GM06990 (cell line): Measurements from ENCODE around the gene AKAP1.

Experiments used
- DNase-seq: peaks from one replicate; pipeline ENCODE4 v3.0.0-alpha.2; 2011; ENCODE audit not compliant: insufficient read length; ENCODE audit errors: extremely low read depth
- H3K27me3 ChIP-seq: replicated peaks from 2 replicates; pipeline ENCODE4 v1.6.0; 2011; ENCODE audit warnings: low read length; ENCODE audit not compliant: control insufficient read depth, insufficient read depth
- H3K36me3 ChIP-seq: 2 replicates; pipeline ENCODE4 v1.5.1; 2011; ENCODE audit warnings: low read length; ENCODE audit not compliant: control insufficient read depth, insufficient read depth
- H3K4me3 ChIP-seq: replicated peaks from 2 replicates; pipeline ENCODE4 v1.5.1; 2011; ENCODE audit warnings: low read depth, mild to moderate bottlenecking, control low read depth, low read length
- TF ChIP-seq, protein P1 (sequence below): IDR thresholded peaks from 2 replicates; pipeline ENCODE4 v1.5.1; 2011; ENCODE audit warnings: low read length, control low read depth, mild to moderate bottlenecking, inconsistent platforms; ENCODE audit not compliant: insufficient read depth, poor library complexity, severe bottlenecking

Gene AKAP1

DNA sequence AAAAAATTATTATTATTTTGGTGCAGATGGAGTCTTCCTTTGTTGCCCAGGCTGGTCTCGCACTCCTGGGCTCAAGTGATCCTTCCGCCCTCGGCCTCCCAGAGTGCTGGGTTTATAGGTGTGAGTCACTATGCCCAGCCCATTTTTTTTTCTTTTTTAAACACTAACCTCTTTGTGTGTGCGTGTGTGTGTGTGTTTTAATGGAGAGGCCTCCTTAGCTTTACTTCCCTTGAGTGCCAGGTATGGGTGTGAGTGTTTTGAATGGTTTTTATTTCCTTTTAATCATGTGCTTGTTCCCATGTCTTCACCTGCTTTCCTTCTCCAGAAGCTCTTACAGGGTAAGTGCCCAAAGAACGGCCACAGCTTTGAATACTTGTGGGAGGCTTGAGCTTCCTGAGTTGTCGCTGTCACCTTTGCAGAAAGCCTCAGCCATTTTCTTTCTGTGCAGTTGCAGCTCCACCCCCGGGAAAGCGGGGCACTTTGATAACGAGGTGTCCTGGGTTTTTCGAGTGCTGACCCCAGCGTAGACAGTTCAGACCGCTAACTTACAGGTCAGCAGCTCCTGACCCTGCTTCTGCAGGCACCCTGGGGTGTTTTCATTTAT lies 22.6 kb downstream of the AKAP1 start:
- DNase-seq, result no peak
- TF ChIP-seq, protein P1, sequence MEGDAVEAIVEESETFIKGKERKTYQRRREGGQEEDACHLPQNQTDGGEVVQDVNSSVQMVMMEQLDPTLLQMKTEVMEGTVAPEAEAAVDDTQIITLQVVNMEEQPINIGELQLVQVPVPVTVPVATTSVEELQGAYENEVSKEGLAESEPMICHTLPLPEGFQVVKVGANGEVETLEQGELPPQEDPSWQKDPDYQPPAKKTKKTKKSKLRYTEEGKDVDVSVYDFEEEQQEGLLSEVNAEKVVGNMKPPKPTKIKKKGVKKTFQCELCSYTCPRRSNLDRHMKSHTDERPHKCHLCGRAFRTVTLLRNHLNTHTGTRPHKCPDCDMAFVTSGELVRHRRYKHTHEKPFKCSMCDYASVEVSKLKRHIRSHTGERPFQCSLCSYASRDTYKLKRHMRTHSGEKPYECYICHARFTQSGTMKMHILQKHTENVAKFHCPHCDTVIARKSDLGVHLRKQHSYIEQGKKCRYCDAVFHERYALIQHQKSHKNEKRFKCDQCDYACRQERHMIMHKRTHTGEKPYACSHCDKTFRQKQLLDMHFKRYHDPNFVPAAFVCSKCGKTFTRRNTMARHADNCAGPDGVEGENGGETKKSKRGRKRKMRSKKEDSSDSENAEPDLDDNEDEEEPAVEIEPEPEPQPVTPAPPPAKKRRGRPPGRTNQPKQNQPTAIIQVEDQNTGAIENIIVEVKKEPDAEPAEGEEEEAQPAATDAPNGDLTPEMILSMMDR, result no peak
- H3K4me3 ChIP-seq, result no peak overlapping the region
- H3K36me3 ChIP-seq, result peaks cover 11% of the 10 kb centered on the region
- H3K27me3 ChIP-seq, result no peaks in the 10 kb centered on the region

DNA sequence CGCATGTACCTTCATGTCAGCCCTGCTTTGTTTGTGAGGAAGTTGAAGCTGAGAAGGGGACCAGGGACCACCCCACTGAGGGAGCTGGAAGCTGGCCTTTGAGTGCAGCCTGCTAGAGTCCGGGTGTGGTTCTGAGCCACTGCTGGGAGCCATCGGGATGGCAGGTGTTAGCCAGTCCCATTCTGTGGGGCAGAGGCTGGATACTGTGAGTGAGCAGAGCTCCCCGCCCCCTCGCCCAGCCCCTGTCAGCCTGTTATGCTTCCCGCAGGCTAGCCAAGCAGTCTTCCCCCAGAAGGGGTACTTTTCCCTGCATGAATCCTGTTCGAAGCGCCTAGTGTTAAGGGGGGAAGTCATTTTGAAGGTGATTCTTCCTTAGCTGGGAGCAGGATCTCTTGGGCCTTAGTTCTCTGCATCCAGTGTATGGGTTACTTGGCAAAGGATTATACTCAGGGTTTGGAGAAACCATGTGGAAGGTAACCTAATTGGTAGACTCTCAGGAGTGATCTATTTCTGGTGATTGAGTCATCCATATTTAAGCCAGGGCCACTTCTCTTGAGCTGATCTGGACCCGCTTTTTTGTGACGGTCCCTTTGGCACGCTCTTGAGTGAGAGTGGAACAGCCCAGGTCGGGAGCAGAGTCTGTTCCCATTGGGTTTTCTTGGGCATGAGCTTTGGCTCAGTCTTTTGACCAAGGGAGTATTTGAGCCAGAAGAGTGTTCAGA lies 23.8 kb downstream of the AKAP1 start:
- Histone ChIP-seq H3K4me3 (no peak overlapping the region), H3K36me3 (peaks cover 16% of the 10 kb centered on the region), H3K27me3 (no peaks in the 10 kb centered on the region)
- DNase-seq, result no peak
- TF ChIP-seq, protein P1, result no peak

DNA sequence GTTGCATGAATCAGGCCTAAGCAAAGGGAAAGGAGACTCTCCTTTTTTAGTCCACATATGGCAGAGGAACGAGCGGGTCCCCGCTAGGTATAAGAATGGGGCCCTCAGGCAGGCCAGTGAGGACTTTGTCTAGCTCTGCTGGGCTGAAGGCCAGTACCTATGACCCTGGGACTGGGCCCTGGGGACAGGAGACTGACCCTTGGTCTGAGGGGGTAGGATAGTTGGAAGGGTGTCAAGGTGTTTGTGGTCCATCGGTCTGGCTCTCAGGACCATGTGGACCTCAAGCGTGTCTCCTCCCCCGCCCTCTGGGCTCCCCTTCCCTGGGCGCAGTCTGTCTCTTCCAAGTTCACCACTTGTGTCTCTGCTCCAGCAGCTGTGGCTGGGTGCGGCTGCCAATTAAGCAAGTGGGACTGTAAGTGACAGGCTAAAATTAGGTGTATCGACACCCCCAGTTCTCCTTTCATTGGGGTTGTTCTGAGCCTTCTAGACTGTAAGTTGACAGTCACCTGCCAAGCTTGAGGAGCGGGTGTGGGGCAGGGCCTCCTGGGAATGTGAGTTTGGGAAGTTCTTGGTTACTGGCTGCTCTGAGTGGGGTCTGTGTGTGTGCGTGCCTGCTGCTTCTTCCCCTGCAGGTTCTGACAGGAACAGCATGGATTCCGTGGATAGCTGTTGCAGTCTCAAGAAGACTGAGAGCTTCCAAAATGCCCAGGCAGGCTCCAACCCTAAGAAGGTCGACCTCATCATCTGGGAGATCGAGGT lies 24.5 kb downstream of the AKAP1 start:
- H3K27me3 ChIP-seq, result no peaks in the 10 kb centered on the region
- H3K4me3 ChIP-seq, result no peak overlapping the region
- H3K36me3 ChIP-seq, result peaks cover 20% of the 10 kb centered on the region
- TF ChIP-seq, protein P1, result no peak
- no peak for DNase-seq

DNA sequence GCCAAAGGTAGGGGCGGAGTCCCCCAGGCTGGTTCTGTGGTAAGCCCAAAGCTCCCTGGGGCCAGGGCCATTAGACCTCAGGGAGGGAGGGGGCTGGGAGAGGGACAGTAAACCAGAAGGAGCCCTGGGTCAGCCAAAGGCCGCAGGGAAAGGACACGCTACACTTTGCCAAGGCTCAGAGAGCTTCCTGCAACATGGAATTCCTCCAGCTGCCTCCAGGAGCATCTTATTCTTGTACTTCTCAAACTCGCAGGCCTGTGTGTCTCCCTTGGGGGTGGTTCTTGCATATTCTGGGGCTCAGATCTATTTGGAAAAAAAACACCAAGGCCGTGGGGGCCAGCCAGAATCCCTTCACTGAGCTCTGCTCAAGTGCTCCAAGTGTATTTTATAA lies 25.1 kb downstream of the AKAP1 start:
- DNase-seq, result no peak
- H3K27me3 ChIP-seq, result no peaks in the 10 kb centered on the region
- peaks cover 20% of the 10 kb centered on the region for H3K36me3 ChIP-seq
- TF ChIP-seq, protein P1, result no peak
- no peak overlapping the region for H3K4me3 ChIP-seq

DNA sequence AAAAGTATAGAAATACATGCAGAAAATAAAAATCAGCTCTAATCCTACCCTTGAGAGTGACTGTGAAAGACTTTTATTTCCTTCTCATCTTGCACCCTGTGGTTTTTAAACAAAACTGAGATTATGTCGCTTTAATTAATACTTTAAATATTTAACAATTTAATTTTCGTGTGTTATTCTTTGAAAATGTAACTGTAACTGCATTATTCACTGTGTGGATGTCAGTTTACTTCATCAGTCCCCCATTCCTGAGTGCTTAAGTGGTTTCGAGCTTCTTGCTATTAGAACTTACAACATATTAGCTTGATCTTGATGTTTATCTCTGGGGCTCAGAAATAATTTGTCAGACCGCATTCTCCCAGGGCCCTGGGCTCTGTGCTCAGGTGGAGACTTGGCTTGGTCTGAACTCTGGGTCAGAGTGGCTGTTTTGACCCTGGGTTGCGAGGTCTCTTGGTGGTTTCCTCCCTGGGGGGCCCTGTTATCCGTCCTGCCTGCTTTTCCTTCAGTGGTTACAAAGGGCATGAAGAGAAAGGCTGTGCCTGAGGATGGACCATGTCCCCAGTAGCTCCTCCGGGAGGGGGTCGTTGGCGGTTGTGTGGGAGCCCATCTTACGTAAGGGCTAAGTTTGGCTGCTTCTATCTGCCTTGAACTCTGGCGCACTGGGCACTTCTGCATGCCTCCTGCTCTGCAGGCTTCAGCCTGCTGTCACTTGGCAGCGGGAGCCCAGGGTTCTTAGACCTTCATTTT lies 25.7 kb downstream of the AKAP1 start:
- DNase-seq, result no peak
- peaks cover 24% of the 10 kb centered on the region for H3K36me3 ChIP-seq
- TF ChIP-seq, protein P1, result no peak
- no peaks in the 10 kb centered on the region for H3K27me3 ChIP-seq
- no peak overlapping the region for H3K4me3 ChIP-seq
